Heart left ventricle (tissue), 13 donors: ENCODE results near the gene KIF13A.

ENCODE experiments used
- POLR2A ChIP-seq, 2 donors: fragments of 450-650 bp; IDR thresholded peaks; one replicate each; pipeline ENCODE4 v1.6.1; 2017; ENCODE audit warnings: antibody characterized with exemption in 2 of 2, mild to moderate bottlenecking in 2 of 2, moderate library complexity in 2 of 2
- TF ChIP-seq, protein P1 (sequence below), 12 donors: fragments of 200-600 bp; sonication (generic) in 4 of 12; IDR thresholded peaks; one replicate each; pipeline versions ENCODE4 v1.5.0 to v1.8.0; 2018 to 2022; ENCODE audit warnings: antibody characterized with exemption in 12 of 12, mild to moderate bottlenecking in 5 of 12
- donor health status: ischemic (EF 13 %, LVEDD 7.1; RV severe dilation, severe dysfunction).
- donor health status: DM: no; HTN: yes; CAD: no.
- donor health status: DM: no; HTN: no; CAD: no.
- donor health status: ischemic (EF 25% LVEDD 6.9; RV normal size, moderate dysfunction).
- donor health status: ischemic (EF 25% LVEDD 5.7; RV mildly dilated, moderate dysfunction).
- donor health status: ischemic (EF 35%, LVEDD 5.7; RV mildly dilated, moderate dysfunction).
- donor health status: nonischemic (EF 11% LVEDD 7.7; RV severe dilation, severe dysfunction).
- donor health status: DM: yes; HTN: yes; CAD: no.
- donor health status: PGD.
- donor health status: ischemic (EF 29% LVEDD 5.4; RV normal size, mild dysfunction).
- donor health status: nonischemic (EF 23%, LVEDD 6.1; RV moderate dilation, normal function).

DNA sequence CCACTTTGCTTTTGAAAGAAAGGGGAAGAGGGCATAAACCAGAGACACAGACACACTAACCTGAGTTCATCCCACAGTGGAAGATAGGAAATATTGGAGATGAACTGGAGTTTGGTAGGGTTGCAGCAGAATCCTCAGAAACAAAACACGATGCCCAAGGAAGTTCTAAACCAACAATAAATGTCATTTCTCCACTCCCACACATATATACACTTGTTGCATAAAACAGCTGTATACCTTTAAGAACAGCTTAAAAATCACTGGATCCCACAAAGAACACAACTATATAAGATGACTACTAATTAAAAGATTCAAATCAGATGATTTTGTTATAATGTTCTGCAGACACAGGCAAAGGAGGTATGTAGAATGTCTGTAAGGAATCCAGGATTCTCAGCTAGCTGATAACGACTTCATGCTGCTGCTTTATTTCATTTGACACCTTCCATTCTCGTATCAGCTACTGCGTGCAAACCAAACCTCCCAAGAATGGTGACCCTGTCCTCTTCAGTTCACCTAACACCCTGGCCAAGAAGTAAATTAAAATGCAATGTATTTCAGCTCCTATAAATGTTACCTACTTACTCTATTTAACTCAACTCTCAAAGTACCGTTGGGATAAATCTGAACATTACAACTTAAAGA, 14.3 kb downstream of the KIF13A start:
- TF ChIP-seq, protein P1, sequence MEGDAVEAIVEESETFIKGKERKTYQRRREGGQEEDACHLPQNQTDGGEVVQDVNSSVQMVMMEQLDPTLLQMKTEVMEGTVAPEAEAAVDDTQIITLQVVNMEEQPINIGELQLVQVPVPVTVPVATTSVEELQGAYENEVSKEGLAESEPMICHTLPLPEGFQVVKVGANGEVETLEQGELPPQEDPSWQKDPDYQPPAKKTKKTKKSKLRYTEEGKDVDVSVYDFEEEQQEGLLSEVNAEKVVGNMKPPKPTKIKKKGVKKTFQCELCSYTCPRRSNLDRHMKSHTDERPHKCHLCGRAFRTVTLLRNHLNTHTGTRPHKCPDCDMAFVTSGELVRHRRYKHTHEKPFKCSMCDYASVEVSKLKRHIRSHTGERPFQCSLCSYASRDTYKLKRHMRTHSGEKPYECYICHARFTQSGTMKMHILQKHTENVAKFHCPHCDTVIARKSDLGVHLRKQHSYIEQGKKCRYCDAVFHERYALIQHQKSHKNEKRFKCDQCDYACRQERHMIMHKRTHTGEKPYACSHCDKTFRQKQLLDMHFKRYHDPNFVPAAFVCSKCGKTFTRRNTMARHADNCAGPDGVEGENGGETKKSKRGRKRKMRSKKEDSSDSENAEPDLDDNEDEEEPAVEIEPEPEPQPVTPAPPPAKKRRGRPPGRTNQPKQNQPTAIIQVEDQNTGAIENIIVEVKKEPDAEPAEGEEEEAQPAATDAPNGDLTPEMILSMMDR (IDR thresholded peaks at IDR 0.05) = no peak
- no peak for TF ChIP-seq POLR2A (IDR thresholded peaks at IDR 0.05)
